ENCODE data around the gene DUSP9. TPM values are rescaled to one million over a fixed set of nuclear protein-coding genes. Genes with fewer than 3 reads are reported as not detected.

Gene DUSP9
- polyA plus RNA-seq, 1 donor from 2014 or later = 0.94 TPM

DNA sequence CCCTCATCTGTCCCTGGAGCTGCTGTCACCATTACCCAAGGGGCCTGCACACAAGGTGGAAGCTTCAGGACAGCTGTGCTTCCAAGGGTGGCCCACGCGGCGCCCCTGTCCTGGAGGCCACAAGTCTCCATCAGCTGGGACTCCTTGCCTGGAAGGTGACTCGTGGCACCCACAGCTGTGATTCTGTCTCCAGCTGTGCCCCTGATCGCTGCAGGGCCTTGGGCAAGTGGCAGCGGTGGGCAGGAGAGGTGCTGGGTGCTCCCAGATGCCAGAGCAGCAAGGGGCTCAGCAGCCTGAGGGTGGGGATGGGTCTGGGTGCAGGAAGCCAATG lies 9.0 kb upstream of the DUSP9 start:
- no peaks in the 10 kb centered on the region for H4K20me1 ChIP-seq (ENCODE audit: insufficient read depth)
- no peak for TF ChIP-seq MXI1 (conservative IDR thresholded peaks at IDR 0.05; ENCODE audit: poor library complexity, severe bottlenecking)
- no peak for TF ChIP-seq EP300 (conservative IDR thresholded peaks at IDR 0.05; ENCODE audit: poor library complexity, severe bottlenecking)
- TF ChIP-seq, protein P1, sequence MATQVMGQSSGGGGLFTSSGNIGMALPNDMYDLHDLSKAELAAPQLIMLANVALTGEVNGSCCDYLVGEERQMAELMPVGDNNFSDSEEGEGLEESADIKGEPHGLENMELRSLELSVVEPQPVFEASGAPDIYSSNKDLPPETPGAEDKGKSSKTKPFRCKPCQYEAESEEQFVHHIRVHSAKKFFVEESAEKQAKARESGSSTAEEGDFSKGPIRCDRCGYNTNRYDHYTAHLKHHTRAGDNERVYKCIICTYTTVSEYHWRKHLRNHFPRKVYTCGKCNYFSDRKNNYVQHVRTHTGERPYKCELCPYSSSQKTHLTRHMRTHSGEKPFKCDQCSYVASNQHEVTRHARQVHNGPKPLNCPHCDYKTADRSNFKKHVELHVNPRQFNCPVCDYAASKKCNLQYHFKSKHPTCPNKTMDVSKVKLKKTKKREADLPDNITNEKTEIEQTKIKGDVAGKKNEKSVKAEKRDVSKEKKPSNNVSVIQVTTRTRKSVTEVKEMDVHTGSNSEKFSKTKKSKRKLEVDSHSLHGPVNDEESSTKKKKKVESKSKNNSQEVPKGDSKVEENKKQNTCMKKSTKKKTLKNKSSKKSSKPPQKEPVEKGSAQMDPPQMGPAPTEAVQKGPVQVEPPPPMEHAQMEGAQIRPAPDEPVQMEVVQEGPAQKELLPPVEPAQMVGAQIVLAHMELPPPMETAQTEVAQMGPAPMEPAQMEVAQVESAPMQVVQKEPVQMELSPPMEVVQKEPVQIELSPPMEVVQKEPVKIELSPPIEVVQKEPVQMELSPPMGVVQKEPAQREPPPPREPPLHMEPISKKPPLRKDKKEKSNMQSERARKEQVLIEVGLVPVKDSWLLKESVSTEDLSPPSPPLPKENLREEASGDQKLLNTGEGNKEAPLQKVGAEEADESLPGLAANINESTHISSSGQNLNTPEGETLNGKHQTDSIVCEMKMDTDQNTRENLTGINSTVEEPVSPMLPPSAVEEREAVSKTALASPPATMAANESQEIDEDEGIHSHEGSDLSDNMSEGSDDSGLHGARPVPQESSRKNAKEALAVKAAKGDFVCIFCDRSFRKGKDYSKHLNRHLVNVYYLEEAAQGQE (IDR thresholded peaks at IDR 0.05; ENCODE audit: borderline replicate concordance) = no peak
- TF ChIP-seq EZH2 (IDR thresholded peaks at IDR 0.05; ENCODE audit: borderline replicate concordance, insufficient read depth, low read length, poor library complexity, severe bottlenecking) = no peak
- TF ChIP-seq POLR2AphosphoS5 (IDR thresholded peaks at IDR 0.05) = no peak
- TF ChIP-seq SMC3 (conservative IDR thresholded peaks at IDR 0.05; ENCODE audit: poor library complexity) = no peak
- no peaks in the 10 kb centered on the region for H3F3A ChIP-seq (ENCODE audit: insufficient read depth, low read length, poor library complexity, severe bottlenecking)
- no peak overlapping the region for H3K27ac ChIP-seq (ENCODE audit: low read length)
- H3K4me3 ChIP-seq (ENCODE audit: low read length) = no peak overlapping the region
- H3K9ac ChIP-seq (ENCODE audit: low read length) = no peak overlapping the region
- H3K9me2 ChIP-seq (ENCODE audit: insufficient read depth, low read length) = no peaks in the 10 kb centered on the region
- H3K79me2 ChIP-seq (replicated peaks; ENCODE audit: insufficient read depth, low read length) = no peaks in the 10 kb centered on the region
- no peaks in the 10 kb centered on the region for H3K36me3 ChIP-seq (ENCODE audit: insufficient read depth, low read length)
- H3K4me2 ChIP-seq (ENCODE audit: low read length) = no peak overlapping the region
- no peaks in the 10 kb centered on the region for H3K9me3 ChIP-seq (ENCODE audit: low read length)
- H3K27me3 ChIP-seq (ENCODE audit: insufficient read depth, low read depth, low read length) = peaks cover 8% of the 10 kb centered on the region
- no peak overlapping the region for H2AFZ ChIP-seq (ENCODE audit: low read depth, low read length)

DNA sequence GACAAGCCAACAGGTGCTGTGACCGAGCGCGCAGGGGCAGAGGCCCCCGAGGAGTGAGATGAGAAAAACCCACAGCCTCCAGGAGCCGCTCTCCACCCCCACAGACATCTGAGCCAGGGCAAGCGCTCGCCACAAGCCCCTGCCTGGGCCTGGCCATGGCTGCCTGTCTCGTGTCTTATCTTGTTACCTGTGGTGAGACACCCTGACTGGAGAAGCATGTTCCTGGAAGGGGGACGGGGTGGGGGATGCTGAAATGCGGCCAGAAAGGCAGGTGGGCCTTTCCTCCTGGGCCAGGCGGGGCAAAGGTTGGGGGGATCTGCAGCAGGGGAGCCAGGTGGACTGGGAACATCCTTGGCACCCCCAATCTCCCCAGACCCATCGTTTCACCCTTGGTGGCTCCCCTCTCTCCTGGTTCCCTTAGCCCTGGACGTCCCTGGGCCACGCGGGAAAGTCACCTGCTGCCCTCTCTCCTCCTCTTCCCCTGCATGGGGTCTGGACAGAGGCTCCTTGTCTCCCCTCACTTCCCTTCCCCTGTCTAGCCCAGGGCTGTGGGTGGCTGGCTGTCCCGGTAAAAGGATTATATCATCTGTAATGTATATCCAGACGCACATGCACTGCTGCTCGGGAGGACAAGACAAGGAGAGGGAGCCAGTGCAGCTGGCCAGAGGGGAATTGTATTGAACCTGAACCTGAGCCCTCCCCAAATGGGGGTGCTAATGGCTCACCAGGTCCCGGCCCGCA lies 8.4 kb upstream of the DUSP9 start:
- Histone ChIP-seq H3K79me2 (replicated peaks; ENCODE audit: insufficient read depth, low read length) (no peaks in the 10 kb centered on the region), H3K4me2 (ENCODE audit: low read length) (no peak overlapping the region), H4K20me1 (ENCODE audit: insufficient read depth) (no peaks in the 10 kb centered on the region), H3K9me3 (ENCODE audit: low read length) (no peaks in the 10 kb centered on the region), H3K36me3 (ENCODE audit: insufficient read depth, low read length) (no peaks in the 10 kb centered on the region), H3K27me3 (ENCODE audit: insufficient read depth, low read depth, low read length) (peaks cover 14% of the 10 kb centered on the region), H3K27ac (ENCODE audit: low read length) (no peak overlapping the region), H3F3A (ENCODE audit: insufficient read depth, low read length, poor library complexity, severe bottlenecking) (no peaks in the 10 kb centered on the region), H3K9me2 (ENCODE audit: insufficient read depth, low read length) (no peaks in the 10 kb centered on the region), H3K4me3 (ENCODE audit: low read length) (no peak overlapping the region), H3K9ac (ENCODE audit: low read length) (no peak overlapping the region), H2AFZ (ENCODE audit: low read depth, low read length) (no peak overlapping the region)
- TF ChIP-seq EZH2 (IDR thresholded peaks at IDR 0.05; ENCODE audit: borderline replicate concordance, insufficient read depth, low read length, poor library complexity, severe bottlenecking) (no peak), MXI1 (conservative IDR thresholded peaks at IDR 0.05; ENCODE audit: poor library complexity, severe bottlenecking) (no peak), RAD21 (conservative IDR thresholded peaks at IDR 0.05) (no peak), SMC3 (conservative IDR thresholded peaks at IDR 0.05; ENCODE audit: poor library complexity) (no peak), TAF1 (IDR thresholded peaks at IDR 0.05; ENCODE audit: low read depth) (no peak), EP300 (conservative IDR thresholded peaks at IDR 0.05; ENCODE audit: poor library complexity, severe bottlenecking) (no peak), POLR2AphosphoS5 (IDR thresholded peaks at IDR 0.05) (no peak)
- TF ChIP-seq, protein P2, sequence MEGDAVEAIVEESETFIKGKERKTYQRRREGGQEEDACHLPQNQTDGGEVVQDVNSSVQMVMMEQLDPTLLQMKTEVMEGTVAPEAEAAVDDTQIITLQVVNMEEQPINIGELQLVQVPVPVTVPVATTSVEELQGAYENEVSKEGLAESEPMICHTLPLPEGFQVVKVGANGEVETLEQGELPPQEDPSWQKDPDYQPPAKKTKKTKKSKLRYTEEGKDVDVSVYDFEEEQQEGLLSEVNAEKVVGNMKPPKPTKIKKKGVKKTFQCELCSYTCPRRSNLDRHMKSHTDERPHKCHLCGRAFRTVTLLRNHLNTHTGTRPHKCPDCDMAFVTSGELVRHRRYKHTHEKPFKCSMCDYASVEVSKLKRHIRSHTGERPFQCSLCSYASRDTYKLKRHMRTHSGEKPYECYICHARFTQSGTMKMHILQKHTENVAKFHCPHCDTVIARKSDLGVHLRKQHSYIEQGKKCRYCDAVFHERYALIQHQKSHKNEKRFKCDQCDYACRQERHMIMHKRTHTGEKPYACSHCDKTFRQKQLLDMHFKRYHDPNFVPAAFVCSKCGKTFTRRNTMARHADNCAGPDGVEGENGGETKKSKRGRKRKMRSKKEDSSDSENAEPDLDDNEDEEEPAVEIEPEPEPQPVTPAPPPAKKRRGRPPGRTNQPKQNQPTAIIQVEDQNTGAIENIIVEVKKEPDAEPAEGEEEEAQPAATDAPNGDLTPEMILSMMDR (IDR thresholded peaks at IDR 0.05; ENCODE audit: poor library complexity, severe bottlenecking) = no peak
- TF ChIP-seq, protein P1 (IDR thresholded peaks at IDR 0.05; ENCODE audit: borderline replicate concordance) = no peak

Data from neural cell (in vitro differentiated cells).